ENCODE results near the gene ACO1. TPM values are rescaled to one million over a fixed set of nuclear protein-coding genes. Genes with fewer than 3 reads are reported as not detected.
"Not testable (repeated sequence)": the region's sequence is repeated elsewhere in the genome, so short reads cannot be mapped to it uniquely, and the experiment has no call there.

The ACO1 gene
- 50.2 and 51.4 TPM in 2 replicates for total RNA-seq (2014; rRNA removed; shearing (Covaris generic))

GRCh38 chr9:32384364-32385151 lies at the start of gene ACO1:
TSS of gene ACO1 (plus strand) at chr9:32384643. CDS start at chr9:32405507, 20,864 bp downstream.
- Histone ChIP-seq H3K27me3 (no peaks in the 10 kb centered on the region), H3K4me1 (no peaks in the 10 kb centered on the region), H3K36me3 (no peaks in the 10 kb centered on the region), H3K27ac (peak within 1 kb of the TSS; percentile 46), H3K9me3 (replicated peaks) (no peaks in the 10 kb centered on the region), H3K4me3 (peak within 1 kb of the TSS; percentile 77)
- peak; percentile 87 to 90 for DNase-seq

GRCh38 chr9:32334916-32335895 lies 49.2 kb upstream of the ACO1 start:
- H3K27ac ChIP-seq, result no peak overlapping the region
- no peaks in the 10 kb centered on the region for H3K9me3 ChIP-seq (replicated peaks)
- no peak for DNase-seq
- H3K36me3 ChIP-seq, result no peaks in the 10 kb centered on the region
- H3K27me3 ChIP-seq, result no peaks in the 10 kb centered on the region
- H3K4me3 ChIP-seq, result no peak overlapping the region
- no peaks in the 10 kb centered on the region for H3K4me1 ChIP-seq

- H3K27ac ChIP-seq, result peak overlapping the region; percentile 80
- no peak for DNase-seq
- no peaks in the 10 kb centered on the region for H3K36me3 ChIP-seq
- H3K9me3 ChIP-seq (replicated peaks), result no peaks in the 10 kb centered on the region
- no peaks in the 10 kb centered on the region for H3K27me3 ChIP-seq
- no peak overlapping the region for H3K4me3 ChIP-seq
- no peaks in the 10 kb centered on the region for H3K4me1 ChIP-seq
Observed at GRCh38 chr9:32339424-32339823, 45.0 kb upstream of the ACO1 start.

GRCh38 chr9:32340361-32340760 lies 44.1 kb upstream of the ACO1 start:
- Histone ChIP-seq H3K9me3 (replicated peaks) (no peaks in the 10 kb centered on the region), H3K4me1 (no peaks in the 10 kb centered on the region), H3K36me3 (no peaks in the 10 kb centered on the region), H3K4me3 (no peak overlapping the region), H3K27ac (no peak overlapping the region), H3K27me3 (no peaks in the 10 kb centered on the region)
- peak; percentile 9 to 50 for DNase-seq

- Histone ChIP-seq H3K27me3 (no peaks in the 10 kb centered on the region), H3K4me1 (no peaks in the 10 kb centered on the region), H3K4me3 (no peak overlapping the region), H3K36me3 (no peaks in the 10 kb centered on the region), H3K27ac (no peak overlapping the region), H3K9me3 (replicated peaks) (no peaks in the 10 kb centered on the region)
- DNase-seq, result no peak
Observed at GRCh38 chr9:32344551-32345182, 39.8 kb upstream of the ACO1 start.

GRCh38 chr9:32345243-32345642 lies 39.2 kb upstream of the ACO1 start:
- Histone ChIP-seq H3K4me1 (no peaks in the 10 kb centered on the region), H3K4me3 (no peak overlapping the region)

GRCh38 chr9:32347571-32347970 lies 36.9 kb upstream of the ACO1 start:
- Histone ChIP-seq H3K9me3 (replicated peaks) (no peaks in the 10 kb centered on the region), H3K4me3 (no peak overlapping the region)

More at GRCh38 chr9:32345243-32345642, 39.2 kb upstream of the ACO1 start:
- Histone ChIP-seq H3K27me3 (no peaks in the 10 kb centered on the region), H3K9me3 (replicated peaks) (no peaks in the 10 kb centered on the region), H3K27ac (no peak overlapping the region), H3K36me3 (no peaks in the 10 kb centered on the region)
- DNase-seq, result no peak

GRCh38 chr9:32348106-32348695 lies 36.2 kb upstream of the ACO1 start:
- Histone ChIP-seq H3K27me3 (no peaks in the 10 kb centered on the region), H3K36me3 (no peaks in the 10 kb centered on the region), H3K4me1 (no peaks in the 10 kb centered on the region), H3K27ac (no peak overlapping the region), H3K4me3 (no peak overlapping the region), H3K9me3 (replicated peaks) (no peaks in the 10 kb centered on the region)
- DNase-seq, result no peak

More at GRCh38 chr9:32347571-32347970, 36.9 kb upstream of the ACO1 start:
- no peak for DNase-seq
- Histone ChIP-seq H3K27ac (no peak overlapping the region), H3K27me3 (no peaks in the 10 kb centered on the region), H3K4me1 (no peaks in the 10 kb centered on the region), H3K36me3 (no peaks in the 10 kb centered on the region)

GRCh38 chr9:32349013-32349412 lies 35.4 kb upstream of the ACO1 start:
- Histone ChIP-seq H3K36me3 (no peaks in the 10 kb centered on the region), H3K9me3 (replicated peaks) (no peaks in the 10 kb centered on the region), H3K27me3 (no peaks in the 10 kb centered on the region), H3K27ac (no peak overlapping the region), H3K4me1 (no peaks in the 10 kb centered on the region), H3K4me3 (no peak overlapping the region)
- no peak for DNase-seq

GRCh38 chr9:32350682-32351081 lies 33.8 kb upstream of the ACO1 start:
- H3K4me1 ChIP-seq, result no peaks in the 10 kb centered on the region
- H3K27ac ChIP-seq, result no peak overlapping the region
- H3K4me3 ChIP-seq, result no peak overlapping the region
- no peaks in the 10 kb centered on the region for H3K9me3 ChIP-seq (replicated peaks)
- DNase-seq, result peak in 1 of 2 experiments; percentile 34
- H3K27me3 ChIP-seq, result no peaks in the 10 kb centered on the region
- no peaks in the 10 kb centered on the region for H3K36me3 ChIP-seq

- Histone ChIP-seq H3K27ac (no peak overlapping the region), H3K36me3 (no peaks in the 10 kb centered on the region), H3K9me3 (replicated peaks) (no peaks in the 10 kb centered on the region), H3K4me3 (no peak overlapping the region), H3K27me3 (no peaks in the 10 kb centered on the region), H3K4me1 (no peaks in the 10 kb centered on the region)
- peak; percentile 7 to 13 for DNase-seq
Observed at GRCh38 chr9:32351845-32352244, 32.6 kb upstream of the ACO1 start.

GRCh38 chr9:32353476-32353875 lies 31.0 kb upstream of the ACO1 start:
- not testable (repeated sequence) for H3K9me3 ChIP-seq (replicated peaks); H3K27ac ChIP-seq; H3K4me3 ChIP-seq; H3K4me1 ChIP-seq; H3K27me3 ChIP-seq; H3K36me3 ChIP-seq; DNase-seq

- Histone ChIP-seq H3K9me3 (replicated peaks) (no peaks in the 10 kb centered on the region), H3K27ac (no peak overlapping the region), H3K27me3 (no peaks in the 10 kb centered on the region), H3K4me3 (no peak overlapping the region), H3K36me3 (no peaks in the 10 kb centered on the region), H3K4me1 (no peaks in the 10 kb centered on the region)
- no peak for DNase-seq
Observed at GRCh38 chr9:32359452-32359851, 25.0 kb upstream of the ACO1 start.

- no peak overlapping the region for H3K27ac ChIP-seq
- no peak for DNase-seq
- no peaks in the 10 kb centered on the region for H3K27me3 ChIP-seq
- H3K9me3 ChIP-seq (replicated peaks), result no peaks in the 10 kb centered on the region
- no peak overlapping the region for H3K4me3 ChIP-seq
- no peaks in the 10 kb centered on the region for H3K36me3 ChIP-seq
- H3K4me1 ChIP-seq, result no peaks in the 10 kb centered on the region
Observed at GRCh38 chr9:32360983-32361673, 23.3 kb upstream of the ACO1 start.
